ENCODE results near the gene MYO3B.
A peak's percentile ranks its signal among the peaks of the same experiment; 100 is the strongest.
"Not testable (repeated sequence)": the region's sequence is repeated elsewhere in the genome, so short reads cannot be mapped to it uniquely, and the experiment has no call there.

Gene MYO3B

GRCh38 chr2:170639635-170640034, 461.7 kb downstream of the MYO3B start:
- DNase-seq (ENCODE audit: low spot score) = no peak

GRCh38 chr2:170641961-170642360, 464.0 kb downstream of the MYO3B start:
- DNase-seq (ENCODE audit: low spot score) = no peak

GRCh38 chr2:170643346-170643745, 465.4 kb downstream of the MYO3B start:
- DNase-seq (ENCODE audit: low spot score) = no peak

GRCh38 chr2:170647741-170648436, 469.9 kb downstream of the MYO3B start:
- DNase-seq (ENCODE audit: low spot score) = no peak

GRCh38 chr2:170651624-170652325, 473.8 kb downstream of the MYO3B start:
- DNase-seq (ENCODE audit: low spot score) = peak; percentile 71

- DNase-seq (ENCODE audit: low spot score) = no peak
These were observed 474.9 kb downstream of the MYO3B start for GRCh38 chr2:170652637-170653417.

GRCh38 chr2:170656669-170657068, 478.7 kb downstream of the MYO3B start:
- no peak for DNase-seq (ENCODE audit: low spot score)

GRCh38 chr2:170660409-170660808, 482.5 kb downstream of the MYO3B start:
- DNase-seq (ENCODE audit: low spot score) = no peak

GRCh38 chr2:170665743-170666142, 487.8 kb downstream of the MYO3B start:
- DNase-seq (ENCODE audit: low spot score) = no peak

GRCh38 chr2:170669909-170670308, 492.0 kb downstream of the MYO3B start:
- DNase-seq (ENCODE audit: low spot score) = no peak

- DNase-seq (ENCODE audit: low spot score) = no peak
These were observed 492.7 kb downstream of the MYO3B start for GRCh38 chr2:170670651-170671050.

GRCh38 chr2:170671079-170671478, 493.1 kb downstream of the MYO3B start:
- DNase-seq (ENCODE audit: low spot score) = no peak

GRCh38 chr2:170674282-170674681, 496.3 kb downstream of the MYO3B start:
- not testable (repeated sequence) for DNase-seq (ENCODE audit: low spot score)

GRCh38 chr2:170675701-170676100, 497.8 kb downstream of the MYO3B start:
- DNase-seq (ENCODE audit: low spot score) = no peak

GRCh38 chr2:170679607-170680079, 501.7 kb downstream of the MYO3B start:
- DNase-seq (ENCODE audit: low spot score) = no peak

- DNase-seq (ENCODE audit: low spot score) = no peak
These were observed 502.4 kb downstream of the MYO3B start for GRCh38 chr2:170680172-170680941.

- DNase-seq (ENCODE audit: low spot score) = no peak
These were observed 503.4 kb downstream of the MYO3B start for GRCh38 chr2:170681311-170681710.

GRCh38 chr2:170685591-170685990, 507.6 kb downstream of the MYO3B start:
- DNase-seq (ENCODE audit: low spot score) = no peak

GRCh38 chr2:170689481-170689880, 511.5 kb downstream of the MYO3B start:
- DNase-seq (ENCODE audit: low spot score) = no peak

GRCh38 chr2:170690640-170691039, 512.7 kb downstream of the MYO3B start:
- DNase-seq (ENCODE audit: low spot score) = no peak

GRCh38 chr2:170694316-170694715, 516.4 kb downstream of the MYO3B start:
- no peak for DNase-seq (ENCODE audit: low spot score)

Data from CD4-positive, alpha-beta T cell treated with Interleukin-6 at 100 ng/mL for 8 hours (primary cell).